GM19193 (cell line): ENCODE measurements around the gene SPATA6.

Experiments used
- POLR2A ChIP-seq: IDR thresholded peaks from 4 replicates; pipeline ENCODE4 v1.6.1; 2011; ENCODE audit not compliant: insufficient read depth, insufficient read length; ENCODE audit errors: extremely low read depth

The SPATA6 gene

DNA sequence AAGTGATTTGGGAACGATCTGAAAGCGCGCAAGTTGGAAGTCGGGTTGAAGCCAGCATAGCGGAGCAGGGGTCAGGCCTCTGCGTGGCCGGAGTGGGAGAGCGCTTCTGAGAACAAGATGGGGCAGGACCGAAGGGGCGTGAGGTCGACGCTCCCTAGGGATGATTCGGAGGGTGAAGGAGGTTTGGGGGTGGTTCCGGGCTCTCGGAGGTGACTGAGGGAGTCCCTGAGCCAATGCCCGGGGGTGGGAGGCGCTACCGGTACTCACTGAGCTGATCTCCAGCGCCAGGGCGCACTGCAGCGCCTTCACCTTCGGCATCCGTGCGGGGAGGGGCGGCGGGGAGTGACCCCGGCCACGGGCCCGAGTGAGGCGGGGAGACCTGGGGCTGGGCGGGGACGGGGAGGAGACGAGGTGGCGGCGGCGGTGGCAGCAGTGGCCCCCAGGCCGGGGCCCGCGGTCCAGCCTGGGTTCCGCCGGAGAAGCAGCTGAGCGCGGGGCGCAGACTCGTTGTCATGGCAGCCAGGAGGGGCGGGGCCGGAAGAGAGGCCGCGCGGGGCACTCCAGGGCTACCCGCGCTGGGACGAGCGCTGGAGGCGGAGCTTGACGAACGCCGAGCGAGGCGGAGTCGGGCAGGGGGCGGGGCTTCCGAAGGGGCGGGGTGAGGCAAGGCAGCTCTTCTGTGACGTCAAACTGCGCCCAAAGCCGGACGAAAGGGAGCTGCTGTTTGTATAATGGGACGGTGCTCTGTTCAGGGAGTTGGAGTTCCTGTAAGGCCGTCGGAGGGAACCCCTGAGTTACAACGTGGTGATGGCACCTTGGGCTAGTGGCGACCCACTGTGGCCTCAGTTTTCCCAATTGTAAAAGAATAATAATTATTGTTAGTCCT lies at the start of gene SPATA6:
Gene SPATA6 (minus strand): TSS at position 514 of the 886 bp plus-strand sequence. CDS start 196 bp downstream, at position 318.
- no peak for TF ChIP-seq POLR2A

DNA sequence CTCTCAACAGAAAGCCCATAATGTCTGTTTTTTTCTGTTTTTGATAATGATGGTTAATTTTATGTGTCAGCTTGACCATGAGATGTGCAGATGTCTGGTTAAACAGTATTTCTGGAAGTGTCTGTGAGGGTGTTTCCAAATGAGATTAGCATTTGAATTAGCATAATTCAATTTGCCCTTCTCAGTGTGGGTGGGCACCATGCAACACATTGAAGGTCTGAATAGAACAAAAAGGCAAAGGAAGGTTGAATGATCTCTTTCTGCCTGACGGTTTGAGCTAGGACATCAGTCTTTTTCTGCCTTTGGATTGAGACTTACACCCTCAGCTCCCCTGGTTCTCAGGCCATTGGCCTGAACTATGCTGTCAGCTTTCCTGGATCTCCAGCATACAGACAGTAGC lies 34.9 kb upstream of the SPATA6 start:
- TF ChIP-seq POLR2A, result no peak

DNA sequence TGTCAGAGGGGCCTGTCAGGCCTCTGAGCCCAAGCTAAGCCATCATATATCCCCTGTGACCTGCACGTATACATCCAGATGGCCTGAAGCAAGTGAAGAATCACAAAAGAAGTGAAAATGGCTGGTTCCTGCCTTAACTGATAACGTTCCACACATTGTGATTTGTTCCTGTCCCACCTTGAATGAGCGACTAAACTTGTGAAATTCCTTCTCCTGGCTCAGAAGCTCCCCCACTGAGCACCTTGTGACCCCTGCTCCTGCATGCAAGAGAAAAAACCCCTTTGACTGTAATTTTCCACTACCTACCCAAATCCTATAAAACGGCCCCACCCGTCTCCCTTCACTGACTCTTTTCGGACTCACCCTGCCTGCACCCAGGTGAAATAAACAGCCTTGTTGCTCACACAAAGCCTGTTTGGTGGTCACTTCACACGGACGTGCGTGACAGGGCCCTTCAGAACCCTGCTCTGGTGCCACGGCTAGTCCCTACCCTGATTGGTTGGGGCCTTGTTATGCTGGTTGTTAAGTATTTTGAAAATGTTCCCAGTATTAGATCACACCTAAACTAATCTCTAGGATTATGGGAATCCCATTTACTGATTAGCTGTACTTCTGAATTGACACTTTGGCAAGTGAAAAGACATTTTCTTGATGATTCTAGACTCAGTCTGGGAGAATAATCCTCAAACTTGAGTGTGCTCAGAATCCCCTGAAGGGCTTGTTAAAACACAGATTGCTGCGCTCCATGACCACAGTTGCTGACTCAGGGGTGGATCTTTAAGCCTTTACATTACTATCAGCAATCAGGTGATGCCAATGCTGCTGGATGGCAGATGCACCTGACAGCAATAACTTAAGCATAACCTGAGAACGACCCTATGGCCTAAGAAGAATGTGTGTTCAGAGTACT lies 28.8 kb upstream of the SPATA6 start:
- TF ChIP-seq POLR2A, result no peak

DNA sequence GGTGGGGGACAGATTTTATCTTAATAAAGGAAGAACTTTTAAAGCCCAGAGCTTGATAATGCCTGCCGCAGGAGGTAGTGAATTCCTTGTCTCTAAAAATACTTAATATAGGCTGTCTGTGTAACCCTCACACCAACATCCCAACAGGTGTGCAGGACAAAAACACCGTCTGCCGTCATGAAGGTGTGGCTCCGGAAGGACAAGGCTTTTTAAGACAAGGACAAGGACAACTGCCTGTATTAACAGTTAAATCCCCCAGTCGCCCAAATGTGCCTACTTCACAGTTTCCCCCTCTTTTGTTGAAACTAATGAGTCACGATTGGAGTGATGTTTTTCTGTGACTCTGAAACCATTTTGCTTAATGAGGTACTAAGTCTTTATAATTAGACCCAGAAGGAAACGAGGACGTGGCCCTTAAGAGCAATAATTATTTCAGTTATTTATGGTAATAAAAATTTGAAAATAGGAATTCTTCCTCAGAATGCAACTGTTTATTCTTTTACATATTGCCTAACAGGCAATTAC lies 27.3 kb upstream of the SPATA6 start:
- TF ChIP-seq POLR2A, result no peak

DNA sequence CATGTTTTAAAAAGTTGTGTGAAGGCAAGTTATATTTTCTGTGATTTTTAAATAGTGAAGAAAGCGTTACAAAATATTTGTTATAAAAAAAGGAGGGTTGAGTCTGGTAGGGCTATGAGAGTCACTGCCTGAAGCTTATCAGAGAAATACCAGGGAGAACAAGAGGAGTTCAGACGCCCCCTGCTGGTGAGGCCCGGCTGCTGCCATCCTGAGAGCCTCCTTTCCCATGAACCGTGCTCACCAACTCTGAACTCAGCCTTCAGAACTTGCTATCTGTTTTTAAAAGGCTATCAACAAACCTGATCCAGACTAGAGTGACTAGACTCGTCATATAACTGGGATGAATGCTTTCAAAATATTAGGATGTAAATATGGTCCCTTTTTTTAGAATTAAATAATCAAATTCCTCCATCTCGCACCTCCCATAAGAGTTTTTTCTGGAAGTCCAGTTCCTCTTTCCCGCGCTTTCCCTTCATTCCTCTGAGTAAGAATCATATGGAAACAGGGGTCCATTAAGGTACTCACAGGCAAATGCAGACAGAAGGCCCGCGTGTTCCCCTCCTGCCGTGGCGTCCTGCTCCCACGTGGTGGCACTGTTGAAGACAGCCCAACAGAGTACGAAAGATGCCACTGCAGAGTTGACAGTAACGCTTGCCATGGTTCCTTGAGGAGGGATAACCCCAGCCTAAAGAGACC lies 26.2 kb upstream of the SPATA6 start:
- no peak for TF ChIP-seq POLR2A

DNA sequence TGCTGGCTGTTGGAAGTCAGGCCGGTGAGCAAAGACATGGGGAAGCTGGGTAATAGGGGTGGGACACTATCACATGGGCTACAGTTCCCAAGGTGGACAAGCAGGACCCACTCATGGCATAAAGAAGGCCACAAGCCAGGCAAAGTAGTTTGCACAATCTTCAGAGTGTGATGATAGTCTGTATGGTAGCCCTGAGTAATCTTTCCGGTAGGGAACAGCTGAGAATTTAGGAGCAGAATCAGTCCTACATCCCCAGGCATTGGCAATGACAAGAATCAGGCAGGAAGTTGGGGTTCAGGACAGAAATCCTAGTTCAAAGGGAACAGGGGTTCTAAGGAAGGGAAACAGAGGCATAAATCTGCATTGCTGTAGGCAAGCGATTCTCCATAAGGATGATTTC lies 23.9 kb upstream of the SPATA6 start:
- no peak for TF ChIP-seq POLR2A

DNA sequence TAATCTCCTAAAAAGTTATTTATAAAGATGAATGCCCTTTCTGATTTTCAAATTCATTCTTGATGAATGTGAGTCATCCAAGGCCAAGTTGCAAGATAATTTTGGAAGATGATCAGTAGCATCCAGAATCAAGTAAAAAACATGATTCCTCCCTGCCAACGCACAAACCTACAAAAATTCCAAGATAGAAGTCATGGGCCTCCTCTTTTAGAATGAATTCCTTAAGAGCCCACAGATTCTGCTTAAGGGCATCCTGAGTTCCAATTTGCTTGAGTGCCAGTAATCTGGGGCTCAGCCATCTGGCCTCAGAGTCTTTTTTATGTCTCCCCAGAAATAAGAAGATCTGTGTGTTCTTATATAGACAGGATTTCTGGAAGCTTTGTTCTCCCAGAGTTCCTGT lies 23.2 kb upstream of the SPATA6 start:
- TF ChIP-seq POLR2A, result no peak

DNA sequence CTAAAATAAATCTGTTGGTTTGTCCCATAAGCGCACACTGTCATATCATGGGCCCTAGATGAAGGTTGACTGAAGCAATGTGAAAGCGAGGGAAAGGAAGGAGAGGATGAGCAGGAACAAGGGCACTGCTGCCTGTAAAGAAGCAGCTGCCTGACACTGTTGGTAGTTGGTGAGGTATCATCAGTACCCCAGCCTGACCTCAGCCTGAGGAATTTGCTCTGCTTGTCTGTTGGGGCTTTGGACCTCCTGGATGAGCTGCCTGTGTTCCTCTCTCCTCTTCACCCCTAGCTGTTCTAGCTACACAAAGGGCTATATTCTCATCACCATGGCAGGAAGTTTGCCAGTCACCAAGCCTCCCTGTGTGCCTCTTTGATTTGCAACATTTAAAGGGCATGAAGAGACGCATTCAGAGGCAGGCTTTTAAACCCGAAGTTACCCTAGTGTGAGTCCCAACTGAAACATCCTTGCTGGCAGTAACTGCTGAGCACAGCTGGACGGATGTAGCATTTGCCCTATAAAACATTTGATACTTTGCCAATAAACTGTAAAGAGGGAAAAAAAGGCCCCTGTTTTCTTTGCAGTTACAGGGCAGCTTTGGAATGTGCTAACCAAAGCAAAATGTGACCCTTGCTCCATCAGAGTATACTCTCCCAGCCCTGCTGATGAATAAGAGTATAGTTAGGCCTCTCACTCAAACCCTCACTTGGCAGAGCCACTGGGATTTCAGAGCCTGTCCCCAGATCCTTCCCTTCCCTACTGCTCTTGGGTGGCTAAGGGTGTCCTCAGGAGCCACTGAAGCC lies 22.2 kb upstream of the SPATA6 start:
- no peak for TF ChIP-seq POLR2A

DNA sequence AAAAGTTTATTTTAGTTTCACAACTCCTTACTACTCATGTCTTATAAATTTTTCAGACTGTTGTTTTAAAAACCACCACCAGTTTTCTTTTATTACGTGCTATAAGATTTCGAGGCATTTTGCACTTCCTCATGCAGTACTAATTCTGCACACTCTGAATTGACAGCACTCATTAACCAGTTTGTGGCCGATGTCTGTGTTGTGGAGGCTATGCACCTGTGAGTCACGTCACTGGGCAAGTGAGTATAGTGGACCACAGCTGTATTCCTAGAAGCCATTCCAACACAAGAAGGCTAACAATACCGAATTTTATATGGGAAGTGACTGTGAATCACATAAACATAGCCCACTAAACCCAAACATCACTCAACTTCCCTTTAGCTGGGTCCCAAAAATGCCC lies 21.0 kb upstream of the SPATA6 start:
- TF ChIP-seq POLR2A, result no peak

DNA sequence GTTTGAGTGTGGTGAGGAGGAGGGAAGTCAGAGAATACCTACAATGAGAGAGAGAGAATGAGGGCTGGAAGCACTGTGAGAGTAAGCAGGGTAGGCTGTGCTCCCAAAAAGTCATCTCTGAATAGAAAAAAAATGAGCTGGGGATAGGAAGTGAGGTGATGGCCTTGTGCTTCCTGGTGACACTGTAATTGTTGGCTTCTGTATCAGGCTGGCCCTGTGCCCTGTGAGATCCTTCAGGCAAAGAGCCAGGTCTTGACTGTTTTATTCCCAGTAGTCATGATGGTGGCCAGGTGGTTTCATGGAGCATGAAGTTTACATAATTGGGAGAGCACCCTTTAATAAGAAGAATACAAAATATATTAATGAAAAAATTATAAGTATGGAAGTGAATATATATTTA lies 20.4 kb upstream of the SPATA6 start:
- TF ChIP-seq POLR2A, result no peak

DNA sequence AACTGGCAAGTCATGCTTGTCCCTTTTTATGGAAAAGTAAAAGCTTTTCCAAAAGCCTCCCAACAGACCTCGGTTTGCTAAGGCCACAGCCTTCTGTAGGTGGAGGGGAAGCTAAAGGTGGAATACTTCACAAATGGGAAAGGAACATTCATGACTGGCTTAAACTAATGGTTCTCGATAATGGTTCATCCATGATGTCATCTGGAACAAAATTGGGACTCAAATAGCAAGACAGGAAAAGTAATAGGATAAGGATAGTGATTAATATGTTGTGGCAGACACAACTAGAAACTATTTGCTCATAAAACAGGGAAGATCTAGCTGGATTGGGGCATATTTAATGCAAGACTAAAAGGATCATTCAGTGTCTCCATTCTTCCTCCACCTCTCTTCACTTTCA lies 16.7 kb upstream of the SPATA6 start:
- TF ChIP-seq POLR2A, result no peak

DNA sequence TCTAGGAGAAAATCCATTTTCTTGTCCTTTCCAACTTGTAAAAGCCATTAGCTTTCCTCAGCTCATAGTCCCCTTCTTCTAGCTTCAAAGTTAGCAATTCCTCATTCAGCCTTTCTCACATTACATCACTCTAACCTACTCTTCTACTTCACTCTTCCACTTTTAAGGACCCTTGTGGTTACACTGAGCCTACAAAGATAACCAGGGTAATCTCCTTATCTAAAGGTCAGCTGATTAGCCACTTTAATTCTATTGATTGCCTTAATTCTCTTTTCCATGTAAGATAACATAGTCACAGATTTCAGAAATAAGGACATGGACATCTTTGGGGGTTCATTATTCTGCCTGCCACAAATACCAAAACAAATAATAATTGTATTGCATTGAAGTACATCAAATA lies 8.5 kb upstream of the SPATA6 start:
- TF ChIP-seq POLR2A, result no peak

DNA sequence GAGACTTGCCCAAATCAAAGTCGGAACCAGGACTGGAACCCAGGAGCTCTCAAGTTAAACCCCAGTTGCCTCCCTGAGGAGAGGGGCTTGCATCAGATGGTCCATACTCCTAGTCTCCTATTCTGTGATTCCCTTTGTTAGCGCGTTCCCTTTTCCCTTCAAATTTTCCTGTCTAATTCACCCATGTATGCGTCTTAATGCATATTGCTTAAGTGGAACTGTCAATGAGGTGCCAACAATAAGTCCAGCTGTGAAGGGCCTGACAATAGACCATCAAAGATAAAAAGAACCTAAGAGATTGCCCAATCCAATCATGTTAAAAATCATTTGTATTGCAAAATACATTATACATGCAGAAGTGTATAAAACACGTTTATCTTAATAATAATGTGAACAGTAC lies 634 bp upstream of the SPATA6 start:
- TF ChIP-seq POLR2A, result no peak

DNA sequence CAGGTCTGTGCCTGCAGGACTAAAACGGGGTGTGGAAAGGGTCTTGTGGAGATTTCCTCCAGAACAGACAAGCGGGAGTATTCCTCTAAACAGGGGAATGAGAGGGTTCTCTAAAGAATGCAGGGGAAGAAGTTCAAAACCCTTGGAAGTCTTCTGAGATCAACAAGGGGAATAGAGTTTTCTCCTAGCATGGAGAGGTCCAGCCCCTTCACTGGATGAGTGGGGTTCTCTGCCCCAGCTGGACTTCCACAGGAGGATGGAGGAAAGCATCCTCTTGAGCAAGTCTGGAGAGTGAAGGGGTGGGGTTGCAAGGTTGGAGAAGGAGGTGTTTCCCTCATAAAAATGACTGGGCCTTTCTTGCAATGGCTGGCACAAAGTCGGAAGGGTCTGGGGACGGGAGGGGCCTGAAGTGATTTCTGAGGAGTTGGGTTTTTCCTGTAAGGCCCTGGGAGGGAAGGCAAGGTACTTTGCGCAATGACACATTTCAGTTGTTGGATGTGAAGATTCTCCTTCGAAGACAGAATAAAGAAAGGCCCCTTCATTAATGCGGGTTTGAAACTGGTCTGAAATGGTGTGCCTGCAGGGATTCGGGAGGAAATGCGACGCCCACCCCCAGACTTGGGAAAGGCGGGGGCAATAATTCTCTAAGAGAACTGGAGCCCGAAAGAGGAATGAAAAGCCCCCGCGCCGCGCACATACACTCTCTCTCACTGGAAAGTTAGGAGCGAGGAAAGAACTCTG lies 884 bp downstream of the SPATA6 start:
- TF ChIP-seq POLR2A, result no peak

DNA sequence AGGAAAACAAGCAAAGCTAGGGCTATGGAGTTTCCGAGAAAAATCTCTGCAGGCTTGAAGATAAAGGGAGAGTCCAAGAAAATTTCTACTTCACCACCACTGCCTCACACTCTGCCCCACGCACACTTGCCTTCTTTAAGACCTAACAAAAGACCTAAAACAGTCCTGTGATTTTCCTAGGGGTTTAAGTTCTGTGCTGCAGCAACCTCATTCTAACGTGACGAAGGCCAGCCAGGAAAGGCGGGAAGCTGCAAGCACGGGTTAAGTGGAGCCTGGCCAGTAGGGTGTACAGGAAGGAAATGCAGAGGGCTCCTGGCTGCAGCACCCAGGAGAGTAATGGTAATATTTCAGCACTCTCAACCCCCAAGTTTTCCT lies 1.5 kb downstream of the SPATA6 start:
- TF ChIP-seq POLR2A, result no peak
